Activated T-cell treated with anti-CD3 and anti-CD28 coated beads, Interleukin-2, amount 50 U/mL, for 1 hour (primary cell): Measurements from ENCODE around the gene ADGRE1.

Experiments used
- DNase-seq: peaks from one replicate; pipeline ENCODE4 v3.0.0-alpha.2; 2020

ADGRE1 gene

GRCh38 chr19:6886277-6886897 lies 992 bp upstream of the ADGRE1 start:
- no peak for DNase-seq

GRCh38 chr19:6888967-6889366 lies 1.6 kb downstream of the ADGRE1 start:
- DNase-seq = no peak

- peak; percentile 23 for DNase-seq
These were observed 3.1 kb downstream of the ADGRE1 start for GRCh38 chr19:6890401-6890913.

GRCh38 chr19:6890938-6891337 lies 3.6 kb downstream of the ADGRE1 start:
- no peak for DNase-seq

GRCh38 chr19:6891761-6892385 lies 4.5 kb downstream of the ADGRE1 start:
- no peak for DNase-seq

GRCh38 chr19:6894313-6894712 lies 6.9 kb downstream of the ADGRE1 start:
- DNase-seq = no peak

- DNase-seq = no peak
These were observed 16.1 kb downstream of the ADGRE1 start for GRCh38 chr19:6903446-6903845.

GRCh38 chr19:6906559-6907060 lies 19.2 kb downstream of the ADGRE1 start:
- no peak for DNase-seq

GRCh38 chr19:6911523-6911922 lies 24.1 kb downstream of the ADGRE1 start:
- DNase-seq = no peak

GRCh38 chr19:6914321-6914720 lies 26.9 kb downstream of the ADGRE1 start:
- no peak for DNase-seq

- no peak for DNase-seq
These were observed 29.6 kb downstream of the ADGRE1 start for GRCh38 chr19:6916952-6917351.

- no peak for DNase-seq
These were observed 38.0 kb downstream of the ADGRE1 start for GRCh38 chr19:6925386-6925785.

GRCh38 chr19:6925801-6926751 lies 38.7 kb downstream of the ADGRE1 start:
- DNase-seq = peak; percentile 22

GRCh38 chr19:6930190-6930589 lies 42.8 kb downstream of the ADGRE1 start:
- no peak for DNase-seq

- DNase-seq = no peak
These were observed 47.7 kb downstream of the ADGRE1 start for GRCh38 chr19:6935069-6935468.

GRCh38 chr19:6935618-6936017 lies 48.2 kb downstream of the ADGRE1 start:
- no peak for DNase-seq

GRCh38 chr19:6945733-6946132 lies 58.4 kb downstream of the ADGRE1 start:
- no peak for DNase-seq

- DNase-seq = no peak
These were observed 60.4 kb downstream of the ADGRE1 start for GRCh38 chr19:6947745-6948144.

- DNase-seq = no peak
These were observed 61.5 kb downstream of the ADGRE1 start for GRCh38 chr19:6948884-6949283.

- DNase-seq = no peak
These were observed 65.6 kb downstream of the ADGRE1 start for GRCh38 chr19:6952956-6953355.

- DNase-seq = no peak
These were observed 67.7 kb downstream of the ADGRE1 start for GRCh38 chr19:6955082-6955481.

- no peak for DNase-seq
These were observed 69.2 kb downstream of the ADGRE1 start for GRCh38 chr19:6956573-6956972.

GRCh38 chr19:6958791-6959190 lies 71.4 kb downstream of the ADGRE1 start:
- DNase-seq = no peak
